IMR-90 (cell line): ENCODE measurements around the gene BCAP31. TPM values are rescaled to one million over a fixed set of nuclear protein-coding genes. Genes with fewer than 3 reads are reported as not detected.

Experiments
- ATAC-seq: fragments of 200-7000 bp; cut with Tn5 transposase; 2 replicates; pipeline ENCODE4 v1.9.1; 2020; ENCODE audit warnings: low read depth, mild to moderate bottlenecking, moderate library complexity
- BruUV-seq: library from RNA; stranded (reverse); fragments of 400-500 nt; replicated peaks from 2 replicates; lab custom pipeline; 2021; lab: Mats Ljungman, UMichigan
- CTCF ChIA-PET: fragments of 300-600 bp; formaldehyde crosslinking; extraction: SDS; loops from one replicate; lab custom pipeline; 2021; ENCODE audit warnings: antibody characterized with exemption; lab: Yijun Ruan, JAX
- POLR2A ChIA-PET: fragments of 300-600 bp; sonication (Branson Sonifier 250); formaldehyde crosslinking; loops from one replicate; lab custom pipeline; 2022; ENCODE audit warnings: antibody characterized with exemption; ENCODE audit not compliant: unreplicated experiment; lab: Charles Lee
- DNase-seq: peaks from one replicate; pipeline ENCODE4 v3.0.0; 2013
- H2AFZ ChIP-seq: replicated peaks from 2 replicates; pipeline ENCODE3; 2013; ENCODE audit warnings: low read length, mild to moderate bottlenecking; ENCODE audit not compliant: poor library complexity
- H2AK5ac ChIP-seq: 2 replicates; pipeline ENCODE4 v1.6.1; 2013; ENCODE audit warnings: low read depth, low read length, inconsistent platforms
- H2AK9ac ChIP-seq: replicated peaks from 2 replicates; pipeline ENCODE3; 2013; ENCODE audit warnings: mild to moderate bottlenecking, low read depth, low read length, moderate library complexity; ENCODE audit not compliant: poor library complexity
- H2BK120ac ChIP-seq: 2 replicates; pipeline ENCODE4 v1.6.1; 2013; ENCODE audit warnings: low read depth, low read length, inconsistent platforms
- H2BK15ac ChIP-seq: 3 replicates; pipeline ENCODE4 v1.6.1; 2013; ENCODE audit warnings: low read depth, low read length, inconsistent platforms
- H2BK20ac ChIP-seq: 2 replicates; pipeline ENCODE4 v1.6.1; 2013; ENCODE audit warnings: low read depth, mild to moderate bottlenecking, inconsistent platforms, low read length, moderate library complexity
- H2BK5ac ChIP-seq: 2 replicates; pipeline ENCODE4 v1.6.1; 2013; ENCODE audit warnings: mild to moderate bottlenecking, low read depth, low read length, inconsistent platforms; ENCODE audit not compliant: poor library complexity, severe bottlenecking
- H3K14ac ChIP-seq: replicated peaks from 2 replicates; pipeline ENCODE4 v1.6.1; 2013; ENCODE audit warnings: low read depth, low read length, inconsistent platforms
- H3K18ac ChIP-seq: 2 replicates; pipeline ENCODE4 v1.6.1; 2013; ENCODE audit warnings: low read depth, low read length, control low read depth
- H3K23ac ChIP-seq: 2 replicates; pipeline ENCODE4 v1.6.1; 2013; ENCODE audit warnings: low read depth, low read length, inconsistent platforms
- H3K27ac ChIP-seq: 2 replicates; pipeline ENCODE4 v1.5.1; 2013; ENCODE audit warnings: mild to moderate bottlenecking, control low read depth, low read length; ENCODE audit not compliant: insufficient read depth
- H3K27me3 ChIP-seq: 2 replicates; pipeline ENCODE4 v1.6.1; 2013; ENCODE audit warnings: low read length; ENCODE audit not compliant: control insufficient read depth, insufficient read depth
- H3K36me3 ChIP-seq: 2 replicates; pipeline ENCODE4 v1.6.1; 2013; ENCODE audit warnings: low read length, mixed read lengths; ENCODE audit not compliant: control insufficient read depth, insufficient read depth
- H3K4ac ChIP-seq: 2 replicates; pipeline ENCODE4 v1.6.1; 2013; ENCODE audit warnings: low read depth, low read length, inconsistent platforms
- H3K4me1 ChIP-seq: 2 replicates; pipeline ENCODE4 v1.6.1; 2013; ENCODE audit warnings: low read length, mixed read lengths; ENCODE audit not compliant: control insufficient read depth, insufficient read depth
- H3K4me2 ChIP-seq: 2 replicates; pipeline ENCODE4 v1.6.1; 2013; ENCODE audit warnings: low read depth, mild to moderate bottlenecking, control low read depth, low read length, moderate library complexity
- H3K4me3 ChIP-seq: 2 replicates; pipeline ENCODE4 v1.5.1; 2013; ENCODE audit warnings: low read depth, mild to moderate bottlenecking, control low read depth, low read length, moderate library complexity; ENCODE audit not compliant: insufficient read depth
- H3K56ac ChIP-seq: 2 replicates; pipeline ENCODE4 v1.6.1; 2013; ENCODE audit warnings: low read length, inconsistent platforms; ENCODE audit not compliant: insufficient read depth; ENCODE audit errors: extremely low read depth
- H3K79me1 ChIP-seq, 2 experiments: 2 replicates each; pipeline ENCODE4 v1.6.1; 2013; ENCODE audit warnings: low read length in 2 of 2, inconsistent platforms in 1 of 2, low read depth in 1 of 2
- H3K9ac ChIP-seq: 2 replicates; pipeline ENCODE4 v1.6.1; 2013; ENCODE audit warnings: low read depth, low read length, control low read depth
- H3K9me1 ChIP-seq: 2 replicates; pipeline ENCODE4 v1.6.1; 2013; ENCODE audit warnings: low read length, inconsistent platforms; ENCODE audit not compliant: insufficient read depth
- H3K9me3 ChIP-seq: 2 replicates; pipeline ENCODE4 v1.6.1; 2013; ENCODE audit warnings: low read length; ENCODE audit not compliant: control insufficient read depth, insufficient read depth
- H4K20me1 ChIP-seq: 2 replicates; pipeline ENCODE4 v1.6.1; 2013; ENCODE audit warnings: low read length, inconsistent platforms; ENCODE audit not compliant: insufficient read depth
- H4K5ac ChIP-seq: 2 replicates; pipeline ENCODE4 v1.6.1; 2013; ENCODE audit warnings: mild to moderate bottlenecking, low read depth, low read length, control low read depth
- H4K8ac ChIP-seq, 2 experiments: 2 replicates each; pipeline ENCODE4 v1.6.1; 2013; ENCODE audit warnings: low read depth in 2 of 2, low read length in 2 of 2, control low read depth in 1 of 2, inconsistent platforms in 1 of 2
- H4K91ac ChIP-seq: 2 replicates; pipeline ENCODE4 v1.6.1; 2013; ENCODE audit warnings: low read depth, low read length, inconsistent platforms; ENCODE audit not compliant: insufficient read depth
- BHLHE40 ChIP-seq: fragments of 150-350 bp; IDR thresholded peaks from 2 replicates; pipeline ENCODE4 v1.6.1; 2016; ENCODE audit warnings: mild to moderate bottlenecking, low read depth, low read length
- CEBPB ChIP-seq: IDR thresholded peaks from 2 replicates; pipeline ENCODE4 v1.6.1; 2012; ENCODE audit warnings: low read depth, low read length, improper control_type of control experiment
- POLR2A ChIP-seq: IDR thresholded peaks from 2 replicates; pipeline ENCODE4 v1.6.1; 2012; ENCODE audit warnings: mild to moderate bottlenecking, low read depth, low read length
- USF2 ChIP-seq: fragments of 150-350 bp; IDR thresholded peaks from 2 replicates; pipeline ENCODE4 v1.6.1; 2017; ENCODE audit warnings: mild to moderate bottlenecking, antibody characterized with exemption, low read length, low read depth
- WGBS, 2 experiments: methylation state at CpG; one replicate each; pipeline versions ENCODE4 v1.1.5 to v1.1.7; 2013; ENCODE audit warnings: missing lambda C conversion rate in 2 of 2; ENCODE audit not compliant: insufficient read length in 1 of 2; ENCODE audit errors: extremely low coverage in 2 of 2; 5-methylcytosine and 5-hydroxymethylcytosine counted together
- dilution Hi-C: fragments of 300-500 bp; cut with HindIII; formaldehyde crosslinking; loops from one replicate; pipeline ENCODE4 v1.14.3; 2018; ENCODE audit warnings: low sequenced_read_pairs; ENCODE audit not compliant: unreplicated experiment
- in situ Hi-C: fragments of 300-500 bp; cut with MboI; formaldehyde crosslinking; loops from 3 replicates; pipeline ENCODE4 v1.14.3; 2019; ENCODE audit warnings: low sequenced_read_pairs, inconsistent platforms, mixed read lengths
- intact Hi-C: fragments of 100-400 bp; cut with micrococcal nuclease; formaldehyde crosslinking; loops from 2 replicates; pipeline ENCODE4 v1.10.0; 2022
- polyA plus RNA-seq, 3 experiments: library from polyadenylated mRNA; depleted of rRNA; stranded (reverse); fragments of >200 nt; gene quantifications; 2 replicates each; pipeline ENCODE4 v1.2.3, GENCODE V29; 2012; ENCODE audit warnings: low replicate concordance in 1 of 3
- total RNA-seq: library from RNA; depleted of rRNA; stranded (reverse); fragments of >200 nt; gene quantifications from 2 replicates; pipeline ENCODE4 v1.2.3, GENCODE V29; 2012

BCAP31 gene
- total and polyA plus RNA-seq, 2 of the 4 experiments (the other 2 are of a cell fraction) = 125 to 244 TPM

GRCh38 chrX:153768311-153769157 lies 44.3 kb upstream of the BCAP31 start:
- Histone ChIP-seq H2BK20ac (no peak overlapping the region), H3K27me3 (no peaks in the 10 kb centered on the region), H3K79me1 (peaks cover 0 to 17% of the 10 kb centered on the region in 2 experiments; a peak in 2 of 4 replicates), H3K4me2 (no peak overlapping the region), H3K23ac (no peak overlapping the region), H3K56ac (no peak overlapping the region), H3K9me1 (no peaks in the 10 kb centered on the region), H4K91ac (no peak overlapping the region), H3K27ac (no peak overlapping the region), H3K18ac (no peak overlapping the region), H3K9me3 (no peaks in the 10 kb centered on the region; the same call in 1 of the 2 replicates), H2BK120ac (no peak overlapping the region), H2BK5ac (no peak overlapping the region), H3K9ac (no peak overlapping the region), H2AFZ (no peak overlapping the region), H2BK15ac (no peak overlapping the region), H3K4me1 (peaks cover 17% of the 10 kb centered on the region), H3K14ac (no peak overlapping the region), H2AK9ac (peak overlapping the region; percentile 16), H4K8ac (no peak overlapping the region), H3K4me3 (no peak overlapping the region), H3K4ac (no peak overlapping the region), H4K20me1 (no peaks in the 10 kb centered on the region; the same call in 1 of the 2 replicates), H3K36me3 (no peaks in the 10 kb centered on the region; the same call in 1 of the 2 replicates), H4K5ac (no peak overlapping the region), H2AK5ac (no peak overlapping the region)
- intact Hi-C loops = no loop called here
- ChIA-PET CTCF (no interaction called here), POLR2A (no interaction called here)
- no peak for TF ChIP-seq BHLHE40
- no peak for TF ChIP-seq USF2
- TF ChIP-seq CEBPB = no peak
- no peak for TF ChIP-seq POLR2A
- WGBS, 2 experiments = 81% methylated on average over 8 of the region's 22 CpGs; no CpG with 5 or more reads in 1 of the 2 experiments
- dilution Hi-C loops = no loop called here
- in situ Hi-C loops = loop anchor here (10.0 kb wide), 1 partner anchor 196 kb away; no protein-coding TSS in a partner anchor
- ATAC-seq (no peak), DNase-seq (no peak)
- BruUV-seq = no TSS peak
